ENCODE measurements around the gene SUFU. TPM values are rescaled to one million over a fixed set of nuclear protein-coding genes. Genes with fewer than 3 reads are reported as not detected.
A peak's percentile ranks its signal among the peaks of the same experiment; 100 is the strongest.

The SUFU gene
- total RNA-seq, 1 experiment from 2014 or later: 13.1 TPM

DNA sequence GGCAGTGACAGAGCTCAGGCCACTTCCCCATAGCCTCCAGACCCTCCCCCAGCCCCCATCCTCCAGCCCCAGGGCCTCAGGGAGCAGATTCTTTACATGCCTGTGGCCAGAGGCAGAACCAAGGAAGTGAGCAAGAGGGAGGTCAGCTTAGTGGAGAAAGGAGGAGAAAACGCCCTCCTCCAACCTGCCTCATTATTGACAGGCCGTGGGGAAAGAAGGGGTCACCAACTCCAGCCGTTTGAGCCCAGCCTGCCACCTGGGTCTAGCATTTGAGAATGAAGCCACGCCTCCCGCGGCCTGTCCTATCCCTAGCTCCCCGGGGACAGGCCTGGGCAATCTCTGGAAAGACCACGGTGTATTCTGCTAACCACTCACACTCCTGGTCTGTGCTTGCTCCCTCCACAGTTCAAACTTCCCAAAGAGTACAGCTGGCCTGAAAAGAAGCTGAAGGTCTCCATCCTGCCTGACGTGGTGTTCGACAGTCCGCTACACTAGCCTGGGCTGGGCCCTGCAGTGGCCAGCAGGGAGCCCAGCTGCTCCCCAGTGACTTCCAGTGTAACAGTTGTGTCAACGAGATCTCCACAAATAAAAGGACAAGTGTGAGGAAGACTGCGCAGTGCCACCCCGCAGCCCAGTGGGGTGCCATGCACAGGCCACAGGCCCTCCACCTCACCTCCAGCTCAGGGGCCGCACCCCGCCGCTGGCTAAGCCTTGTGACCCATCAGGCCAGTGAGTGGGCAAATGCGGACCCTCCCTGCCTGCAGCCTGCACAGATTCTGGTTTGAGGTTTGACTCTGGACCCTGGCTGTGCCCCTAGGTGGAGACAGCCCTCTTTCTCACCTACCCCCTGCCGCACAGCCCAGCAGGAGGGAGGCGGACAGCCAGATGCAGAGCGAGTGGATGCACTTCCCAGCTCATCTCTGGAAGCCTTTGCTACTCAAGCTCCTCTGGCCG lies 126.2 kb downstream of the SUFU start:
- DNase-seq (ENCODE audit: low spot score): peak; percentile 67
- Mint-ChIP-seq H3K36me3 (no peaks in the 10 kb centered on the region), H3K27ac (peak overlapping the region; percentile 90), H3K9me3 (no peaks in the 10 kb centered on the region), H3K4me3 (no peak overlapping the region; the same call in 1 of the 2 replicates), H3K27me3 (ENCODE audit: low read depth) (no peaks in the 10 kb centered on the region; the same call in 1 of the 2 replicates), H3K4me1 (peaks cover 85% of the 10 kb centered on the region)
- TF ChIP-seq NFYB (CRISPR knock-in tag; conservative IDR thresholded peaks at IDR 0.05; ENCODE audit: low read depth) (no peak), ZNF138 (CRISPR knock-in tag; conservative IDR thresholded peaks at IDR 0.05) (no peak), AFF4 (CRISPR knock-in tag; IDR thresholded peaks at IDR 0.05; ENCODE audit: borderline replicate concordance) (0 out of 2 replicates have a peak, but pooled peaks have one; percentile 25), TP53 (CRISPR knock-in tag; IDR thresholded peaks at IDR 0.05) (no peak), OVOL2 (CRISPR knock-in tag; IDR thresholded peaks at IDR 0.05; ENCODE audit: borderline replicate concordance) (no peak), TEAD4 (CRISPR knock-in tag; IDR thresholded peaks at IDR 0.05) (no peak), ZNF263 (CRISPR knock-in tag; IDR thresholded peaks at IDR 0.05; ENCODE audit: low read depth) (no peak), ZNF281 (CRISPR knock-in tag; IDR thresholded peaks at IDR 0.05) (no peak), SP1 (CRISPR knock-in tag; conservative IDR thresholded peaks at IDR 0.05) (0 out of 2 replicates have a peak, but pooled peaks have one; percentile 32), NR2C2 (CRISPR knock-in tag; IDR thresholded peaks at IDR 0.05) (no peak), ZNF423 (CRISPR knock-in tag; IDR thresholded peaks at IDR 0.05) (peak; percentile 89)
- TF ChIP-seq, protein P1, sequence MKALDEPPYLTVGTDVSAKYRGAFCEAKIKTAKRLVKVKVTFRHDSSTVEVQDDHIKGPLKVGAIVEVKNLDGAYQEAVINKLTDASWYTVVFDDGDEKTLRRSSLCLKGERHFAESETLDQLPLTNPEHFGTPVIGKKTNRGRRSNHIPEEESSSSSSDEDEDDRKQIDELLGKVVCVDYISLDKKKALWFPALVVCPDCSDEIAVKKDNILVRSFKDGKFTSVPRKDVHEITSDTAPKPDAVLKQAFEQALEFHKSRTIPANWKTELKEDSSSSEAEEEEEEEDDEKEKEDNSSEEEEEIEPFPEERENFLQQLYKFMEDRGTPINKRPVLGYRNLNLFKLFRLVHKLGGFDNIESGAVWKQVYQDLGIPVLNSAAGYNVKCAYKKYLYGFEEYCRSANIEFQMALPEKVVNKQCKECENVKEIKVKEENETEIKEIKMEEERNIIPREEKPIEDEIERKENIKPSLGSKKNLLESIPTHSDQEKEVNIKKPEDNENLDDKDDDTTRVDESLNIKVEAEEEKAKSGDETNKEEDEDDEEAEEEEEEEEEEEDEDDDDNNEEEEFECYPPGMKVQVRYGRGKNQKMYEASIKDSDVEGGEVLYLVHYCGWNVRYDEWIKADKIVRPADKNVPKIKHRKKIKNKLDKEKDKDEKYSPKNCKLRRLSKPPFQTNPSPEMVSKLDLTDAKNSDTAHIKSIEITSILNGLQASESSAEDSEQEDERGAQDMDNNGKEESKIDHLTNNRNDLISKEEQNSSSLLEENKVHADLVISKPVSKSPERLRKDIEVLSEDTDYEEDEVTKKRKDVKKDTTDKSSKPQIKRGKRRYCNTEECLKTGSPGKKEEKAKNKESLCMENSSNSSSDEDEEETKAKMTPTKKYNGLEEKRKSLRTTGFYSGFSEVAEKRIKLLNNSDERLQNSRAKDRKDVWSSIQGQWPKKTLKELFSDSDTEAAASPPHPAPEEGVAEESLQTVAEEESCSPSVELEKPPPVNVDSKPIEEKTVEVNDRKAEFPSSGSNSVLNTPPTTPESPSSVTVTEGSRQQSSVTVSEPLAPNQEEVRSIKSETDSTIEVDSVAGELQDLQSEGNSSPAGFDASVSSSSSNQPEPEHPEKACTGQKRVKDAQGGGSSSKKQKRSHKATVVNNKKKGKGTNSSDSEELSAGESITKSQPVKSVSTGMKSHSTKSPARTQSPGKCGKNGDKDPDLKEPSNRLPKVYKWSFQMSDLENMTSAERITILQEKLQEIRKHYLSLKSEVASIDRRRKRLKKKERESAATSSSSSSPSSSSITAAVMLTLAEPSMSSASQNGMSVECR (CRISPR knock-in tag; IDR thresholded peaks at IDR 0.05; ENCODE audit: borderline replicate concordance): no peak
- TF ChIP-seq, protein P2, sequence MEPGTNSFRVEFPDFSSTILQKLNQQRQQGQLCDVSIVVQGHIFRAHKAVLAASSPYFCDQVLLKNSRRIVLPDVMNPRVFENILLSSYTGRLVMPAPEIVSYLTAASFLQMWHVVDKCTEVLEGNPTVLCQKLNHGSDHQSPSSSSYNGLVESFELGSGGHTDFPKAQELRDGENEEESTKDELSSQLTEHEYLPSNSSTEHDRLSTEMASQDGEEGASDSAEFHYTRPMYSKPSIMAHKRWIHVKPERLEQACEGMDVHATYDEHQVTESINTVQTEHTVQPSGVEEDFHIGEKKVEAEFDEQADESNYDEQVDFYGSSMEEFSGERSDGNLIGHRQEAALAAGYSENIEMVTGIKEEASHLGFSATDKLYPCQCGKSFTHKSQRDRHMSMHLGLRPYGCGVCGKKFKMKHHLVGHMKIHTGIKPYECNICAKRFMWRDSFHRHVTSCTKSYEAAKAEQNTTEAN (CRISPR knock-in tag; IDR thresholded peaks at IDR 0.05): 0 out of 2 replicates have a peak, but pooled peaks have one; percentile 46
- CTCF ChIA-PET: interaction anchor here (0.7 to 4.9 kb wide), 15 partner anchors 9 to 127 kb away, joined by 3 to 45 read pairs (median 5); partner anchors contain the start of genes ACTR1A, ARL3, SUFU and TRIM8
- ATAC-seq: peak; percentile 74
- POLR2A ChIA-PET: interaction anchor here (0.6 to 2.1 kb wide), 9 partner anchors 8 to 84 kb away, joined by 3 to 15 read pairs (median 4); partner anchors contain the start of genes ARL3 and TRIM8
